OCI-M2 (cell line): ENCODE data around the gene CBFA2T2.
"Not testable (repeated sequence)": the region's sequence is repeated elsewhere in the genome, so short reads cannot be mapped to it uniquely, and the experiment has no call there.

ENCODE experiments used
- DNase-seq: peaks from one replicate; lab custom pipeline; 2025; ENCODE audit not compliant: unreplicated experiment; lab: John Stamatoyannopoulos, UW

CBFA2T2 gene

DNA sequence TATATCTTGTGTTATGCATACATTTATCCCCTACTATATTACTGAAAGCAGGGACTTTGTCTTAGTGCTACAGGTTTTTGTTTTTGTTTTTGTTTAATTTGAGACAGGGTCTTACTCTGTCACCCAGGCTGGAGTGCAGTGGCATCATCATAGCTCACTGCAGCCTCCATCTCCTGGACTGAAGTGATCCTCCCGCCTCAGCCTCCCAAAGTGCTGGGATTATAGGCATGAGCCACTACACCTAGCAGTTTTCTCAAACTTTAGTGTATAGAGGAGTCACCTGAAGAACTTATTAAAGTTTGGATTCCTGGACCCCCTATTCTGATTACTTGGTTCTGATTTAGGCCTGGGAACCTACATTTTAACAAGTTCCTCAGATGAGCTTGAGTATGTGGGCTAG, 51.9 kb downstream of the CBFA2T2 start:
- no peak for DNase-seq

DNA sequence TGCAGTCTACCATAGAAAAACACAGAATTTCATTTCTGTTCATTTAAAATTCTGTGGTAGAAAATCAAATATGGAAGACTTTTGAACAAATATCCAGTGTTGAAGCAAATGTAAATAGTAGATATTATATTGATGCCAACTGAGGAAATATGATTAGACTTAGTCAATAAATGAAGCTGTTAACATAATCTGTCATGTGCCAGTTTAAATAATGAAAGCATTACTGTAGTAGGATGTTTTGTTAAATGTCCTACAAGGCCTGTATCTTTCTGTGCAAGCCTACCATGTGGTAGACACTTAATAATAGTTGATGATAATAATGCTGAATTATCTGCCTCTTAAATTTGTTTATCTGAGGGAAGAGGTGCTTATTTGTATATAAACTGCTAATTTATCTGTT, 55.9 kb downstream of the CBFA2T2 start:
- DNase-seq = no peak

DNA sequence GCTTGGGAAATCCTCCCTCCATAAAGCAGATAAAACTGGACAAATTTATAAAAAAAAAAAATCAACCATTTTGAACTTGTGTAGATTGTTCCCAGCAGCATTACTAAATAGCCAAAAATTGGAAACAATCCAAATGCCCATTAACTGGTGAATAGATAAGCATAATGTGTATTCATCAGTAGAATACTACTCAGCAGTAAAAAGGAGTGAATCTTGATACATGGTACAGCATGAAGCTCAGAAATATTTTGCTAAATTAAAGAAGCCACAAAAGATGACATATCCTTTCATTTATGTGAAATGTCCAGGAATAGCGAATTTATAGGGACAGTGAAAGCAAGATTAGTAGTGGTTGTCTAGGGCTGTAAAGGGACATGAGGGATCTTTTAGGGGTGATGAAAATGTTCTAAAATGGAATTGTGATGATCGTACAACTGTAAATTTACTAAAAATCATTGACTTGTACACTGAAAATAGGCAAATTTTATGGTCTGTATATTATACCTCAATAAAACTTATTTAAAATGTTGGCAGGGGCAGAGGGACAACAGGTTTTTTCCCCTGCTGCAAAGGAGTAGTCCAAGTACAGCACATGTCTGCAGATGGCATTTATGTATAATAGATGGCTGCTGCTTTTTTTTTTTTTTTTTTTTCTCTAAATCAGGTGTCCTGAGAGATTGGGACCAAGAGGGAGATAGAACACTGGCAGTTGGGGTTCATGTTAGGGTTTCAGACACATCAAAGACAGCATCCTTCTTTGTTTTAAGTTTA, 59.5 kb downstream of the CBFA2T2 start:
- DNase-seq = no peak

DNA sequence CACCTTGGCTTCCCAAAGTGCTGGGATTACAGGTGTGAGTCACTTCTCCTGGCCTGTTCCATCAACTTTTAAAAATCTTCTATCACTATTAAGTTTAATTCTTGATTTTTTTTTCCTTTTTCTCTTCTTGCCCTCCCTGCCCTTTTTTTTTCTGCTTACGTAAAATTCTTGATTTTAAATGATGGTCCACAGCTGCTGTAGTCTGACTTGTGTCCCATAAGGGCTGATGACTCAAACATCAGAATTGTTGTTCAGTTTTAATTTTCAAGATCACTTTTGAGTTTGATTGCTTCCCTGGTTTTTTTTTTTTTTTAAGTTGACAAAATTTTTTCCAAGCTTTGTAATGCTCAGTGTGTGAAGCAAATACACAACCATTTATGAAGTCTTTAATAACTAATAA, 61.9 kb downstream of the CBFA2T2 start:
- no peak for DNase-seq

DNA sequence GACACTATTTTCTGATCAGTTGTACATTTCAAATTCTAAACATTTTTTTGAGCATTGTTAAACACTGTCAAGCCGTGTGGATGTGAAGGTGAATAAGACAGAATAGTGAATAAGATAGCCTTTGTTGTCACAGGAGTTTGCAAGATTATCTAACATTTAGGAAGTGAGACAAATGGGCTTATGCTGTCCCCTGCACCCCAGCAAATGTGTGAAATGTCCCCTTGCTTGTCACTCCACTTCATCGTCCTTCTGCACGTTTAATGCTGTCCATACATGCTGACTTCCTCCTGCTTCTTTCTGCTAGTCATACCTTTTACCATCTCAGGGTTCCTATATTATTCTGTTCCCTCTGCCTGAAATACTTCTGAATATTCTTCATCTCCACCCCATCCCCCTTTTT, 62.6 kb downstream of the CBFA2T2 start:
- no peak for DNase-seq

DNA sequence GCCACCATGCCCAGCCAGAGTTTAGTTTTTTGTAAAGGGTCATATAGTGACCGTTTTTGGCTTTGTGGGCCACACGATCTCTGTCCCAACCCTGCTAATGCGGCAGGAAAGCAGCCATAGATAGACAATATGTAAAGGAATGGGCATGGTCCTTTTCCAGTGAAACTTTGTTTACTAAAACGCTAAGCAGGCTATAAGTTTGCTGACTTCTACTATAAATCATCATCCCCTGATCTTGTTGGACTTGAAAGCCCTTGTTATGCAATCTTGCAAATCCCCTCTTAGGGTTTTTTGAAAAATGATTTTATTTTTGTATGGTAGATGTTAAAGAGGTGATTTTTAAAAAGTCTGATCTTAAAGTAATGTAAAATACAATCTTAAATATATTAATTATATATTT, 63.6 kb downstream of the CBFA2T2 start:
- DNase-seq = no peak

DNA sequence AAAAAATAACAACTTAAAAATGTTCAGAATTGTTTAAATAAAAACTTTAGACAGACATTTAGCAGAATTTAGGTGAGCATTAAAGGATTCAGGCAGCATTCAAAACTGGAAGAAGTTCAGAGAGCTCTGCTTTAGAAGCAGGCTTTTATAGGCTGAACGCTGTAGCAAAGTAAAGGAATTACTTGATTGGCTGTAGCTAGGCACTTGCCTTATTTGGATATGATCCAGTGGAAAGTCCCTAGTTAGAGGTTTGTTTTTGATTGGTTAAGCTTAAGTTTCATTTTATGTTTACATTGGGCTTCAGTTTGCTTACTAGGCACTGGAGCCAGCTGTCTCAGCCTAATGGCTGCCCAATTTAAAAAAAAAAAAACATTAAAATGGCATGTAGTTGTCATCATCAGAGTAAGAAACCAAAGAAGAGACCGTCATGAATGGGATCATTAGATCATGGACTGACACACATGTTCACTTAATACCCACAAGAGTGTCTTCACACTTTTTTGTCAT, 65.1 kb downstream of the CBFA2T2 start:
- no peak for DNase-seq

DNA sequence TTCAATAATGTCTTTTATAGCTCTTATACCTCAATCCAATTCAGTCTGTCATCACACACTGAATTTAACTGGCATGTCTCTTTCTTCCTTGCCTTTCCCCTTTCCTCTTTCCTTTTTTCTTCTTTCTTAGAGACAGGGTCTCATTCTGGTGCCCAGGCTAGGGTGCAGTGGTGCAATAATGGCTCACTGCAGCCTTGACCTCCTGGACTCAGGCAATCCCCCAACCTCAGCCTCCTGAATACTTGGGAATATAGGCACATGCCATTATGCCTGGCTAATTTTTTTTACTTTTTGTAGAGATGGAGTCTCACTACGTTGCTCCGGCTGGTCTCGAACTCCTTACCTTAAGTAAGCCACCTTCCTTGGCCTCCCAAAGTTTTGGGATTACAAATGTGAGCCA, 65.9 kb downstream of the CBFA2T2 start:
- no peak for DNase-seq

DNA sequence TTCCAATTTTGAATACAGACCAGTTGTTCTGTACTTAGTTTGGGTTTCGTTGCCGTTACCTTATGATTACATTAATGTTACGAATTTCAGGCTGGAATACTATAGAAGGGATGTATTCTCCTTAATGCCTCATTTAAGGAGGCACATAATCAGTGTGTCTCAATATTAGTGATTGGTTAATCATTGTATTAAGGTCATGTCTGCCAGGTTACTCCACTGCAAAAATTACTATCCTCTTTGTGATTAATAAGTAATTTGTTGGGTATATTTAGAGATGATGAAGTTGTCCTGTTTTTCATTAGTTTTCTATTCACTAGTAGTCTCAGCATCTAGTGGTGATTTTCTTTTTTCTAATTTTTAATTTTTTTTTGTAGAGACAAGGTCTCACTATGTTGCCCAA, 66.3 kb downstream of the CBFA2T2 start:
- no peak for DNase-seq

DNA sequence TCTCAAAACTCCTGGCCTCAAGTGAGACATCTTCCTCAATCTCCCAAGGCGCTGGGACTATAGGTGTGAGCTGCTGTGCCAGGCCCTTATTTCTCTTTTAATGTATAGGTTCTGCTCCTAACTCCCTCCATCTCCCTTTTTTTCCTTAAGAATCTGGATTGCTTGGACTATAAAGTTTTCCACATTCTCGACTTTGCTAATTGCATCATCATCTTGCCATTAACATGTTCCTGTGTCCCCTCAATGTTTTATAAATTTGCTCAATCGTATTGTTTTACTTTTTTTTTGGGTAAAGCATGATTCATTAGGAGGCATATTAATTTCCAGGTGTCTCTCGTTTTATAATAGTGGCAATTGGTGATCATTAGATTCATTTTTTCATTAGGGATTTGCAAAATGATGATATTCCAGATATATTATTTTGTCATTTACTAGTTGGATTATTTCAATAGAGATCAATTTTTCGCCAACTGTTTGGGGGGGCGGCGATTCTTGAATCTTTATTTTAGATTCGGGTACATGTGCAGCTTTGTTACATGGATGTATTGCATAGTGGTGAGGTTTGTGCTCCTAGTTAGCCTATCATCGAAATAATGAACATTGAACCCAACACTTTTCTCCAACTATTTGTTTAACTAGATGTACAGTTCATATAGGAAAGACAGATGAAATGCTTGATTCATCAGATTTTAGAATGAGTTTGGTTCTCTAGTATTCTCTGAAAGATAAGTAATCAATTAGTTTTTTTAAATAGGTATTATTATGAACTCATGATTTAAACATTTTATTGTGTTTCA, 68.7 kb downstream of the CBFA2T2 start:
- no peak for DNase-seq

DNA sequence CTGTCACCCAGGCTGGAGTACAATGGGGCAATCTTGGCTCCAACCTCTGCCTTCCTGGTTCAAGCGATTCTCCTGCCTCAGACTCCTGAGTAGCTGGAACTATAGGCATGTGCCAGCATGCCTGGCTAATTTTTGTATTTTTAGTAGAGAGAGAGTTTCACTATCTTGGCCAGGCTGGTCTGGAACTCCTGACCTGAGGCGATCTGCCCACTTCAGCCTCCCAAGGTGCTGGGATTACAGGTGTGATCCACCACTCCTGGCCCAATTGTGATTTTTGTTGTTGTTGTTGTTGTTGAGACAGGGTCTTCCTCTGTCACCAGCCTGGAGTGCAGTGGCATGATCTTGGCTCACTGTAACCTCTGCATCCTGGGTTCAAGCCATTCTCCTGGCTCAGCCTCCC, 69.3 kb downstream of the CBFA2T2 start:
- DNase-seq = no peak

DNA sequence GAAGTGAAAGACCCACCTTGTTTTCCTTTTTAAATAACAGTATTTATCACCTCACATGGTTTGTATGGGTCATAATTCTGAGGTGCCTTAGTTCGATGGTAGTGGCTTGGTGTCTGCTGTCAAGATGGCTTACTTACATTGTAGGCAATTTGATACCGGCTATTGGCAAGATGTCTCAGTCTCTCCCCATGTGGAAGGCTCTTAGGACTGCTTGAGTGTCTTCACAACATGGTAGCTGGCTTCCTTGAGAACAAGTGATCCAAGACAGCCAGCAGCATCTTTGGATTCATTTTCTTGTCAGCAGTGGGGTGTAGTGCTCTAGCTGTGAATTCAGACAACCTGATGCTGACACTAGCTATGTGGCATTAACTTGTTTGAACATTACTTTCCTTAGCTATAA, 70.1 kb downstream of the CBFA2T2 start:
- DNase-seq = no peak

DNA sequence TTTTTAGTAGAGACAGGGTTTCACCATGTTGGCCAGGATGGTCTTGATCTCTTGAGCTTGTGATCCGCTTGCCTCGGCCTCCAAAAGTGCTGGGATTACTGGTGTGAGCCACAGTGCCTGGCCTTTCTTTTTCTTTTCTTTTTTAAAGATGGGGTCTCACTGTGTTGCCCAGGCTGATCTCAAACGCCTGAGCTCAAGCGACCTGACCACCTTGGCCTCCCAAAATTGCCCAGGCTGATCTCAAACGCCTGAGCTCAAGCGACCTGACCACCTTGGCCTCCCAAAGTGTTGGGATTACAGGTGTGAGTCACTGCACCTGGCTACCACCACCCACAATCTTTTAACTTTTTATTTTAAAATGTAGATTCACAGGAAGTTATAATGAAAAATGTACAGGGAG, 71.2 kb downstream of the CBFA2T2 start:
- not testable (repeated sequence) for DNase-seq

DNA sequence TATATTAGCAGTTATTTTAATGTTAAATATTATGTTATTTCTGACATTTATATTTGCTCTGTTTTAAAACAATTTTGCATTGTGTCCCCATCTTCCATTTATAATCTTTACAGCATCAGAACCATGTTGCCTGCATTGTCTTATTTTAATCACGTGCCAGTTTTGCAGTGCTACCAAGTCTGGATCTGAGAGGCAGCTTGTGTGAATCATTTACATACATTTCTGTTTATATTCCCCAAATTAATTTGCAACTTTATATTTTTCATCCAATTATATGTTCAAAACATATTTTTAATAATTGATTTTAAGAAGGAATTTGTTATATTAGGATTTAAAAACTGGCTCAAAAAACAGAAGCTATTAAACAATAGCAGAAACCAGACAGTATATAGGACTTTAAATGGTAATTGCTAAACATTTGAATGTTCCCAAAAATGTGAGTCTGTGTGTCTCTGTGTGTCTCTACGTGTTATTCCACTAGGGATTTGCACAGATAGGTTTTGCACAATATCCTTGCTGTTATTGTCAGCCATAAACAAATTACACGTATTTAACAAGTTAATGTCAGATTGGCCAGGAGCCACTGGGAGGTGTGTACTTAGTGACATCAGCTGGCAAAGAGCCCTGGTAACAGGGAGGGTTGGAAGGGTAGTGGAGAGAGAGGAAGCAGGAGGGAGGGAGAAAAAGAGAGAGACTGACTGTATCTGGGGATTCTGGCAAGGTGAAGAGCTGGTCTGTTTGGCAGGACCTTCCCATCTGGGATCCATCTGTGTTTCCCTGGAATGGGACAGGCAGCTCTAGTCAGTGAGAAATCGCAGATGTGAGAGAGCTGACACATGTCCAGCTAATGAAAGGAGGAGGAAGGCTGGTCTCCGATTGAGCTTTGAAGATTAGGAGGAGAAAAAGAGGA, 72.1 kb downstream of the CBFA2T2 start:
- no peak for DNase-seq

DNA sequence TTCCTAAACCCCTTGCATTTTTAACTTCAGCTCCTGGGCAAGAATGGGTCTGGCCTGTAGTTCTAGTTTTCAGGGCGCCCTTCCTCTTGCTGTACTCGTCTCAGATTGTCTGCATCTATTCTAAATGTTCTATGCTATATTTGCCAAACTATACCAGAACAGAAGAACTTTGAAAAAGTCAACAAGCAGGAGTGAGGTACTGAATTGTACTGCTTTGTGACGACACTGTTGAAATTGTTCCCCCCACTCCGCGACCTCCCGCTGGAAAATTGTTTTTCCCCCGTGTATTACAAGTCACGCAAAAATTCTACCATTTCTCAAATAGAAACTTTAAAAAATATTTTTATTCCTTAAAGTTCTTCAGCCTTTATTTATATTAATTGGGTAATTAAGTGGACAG, 73.9 kb downstream of the CBFA2T2 start:
- no peak for DNase-seq

DNA sequence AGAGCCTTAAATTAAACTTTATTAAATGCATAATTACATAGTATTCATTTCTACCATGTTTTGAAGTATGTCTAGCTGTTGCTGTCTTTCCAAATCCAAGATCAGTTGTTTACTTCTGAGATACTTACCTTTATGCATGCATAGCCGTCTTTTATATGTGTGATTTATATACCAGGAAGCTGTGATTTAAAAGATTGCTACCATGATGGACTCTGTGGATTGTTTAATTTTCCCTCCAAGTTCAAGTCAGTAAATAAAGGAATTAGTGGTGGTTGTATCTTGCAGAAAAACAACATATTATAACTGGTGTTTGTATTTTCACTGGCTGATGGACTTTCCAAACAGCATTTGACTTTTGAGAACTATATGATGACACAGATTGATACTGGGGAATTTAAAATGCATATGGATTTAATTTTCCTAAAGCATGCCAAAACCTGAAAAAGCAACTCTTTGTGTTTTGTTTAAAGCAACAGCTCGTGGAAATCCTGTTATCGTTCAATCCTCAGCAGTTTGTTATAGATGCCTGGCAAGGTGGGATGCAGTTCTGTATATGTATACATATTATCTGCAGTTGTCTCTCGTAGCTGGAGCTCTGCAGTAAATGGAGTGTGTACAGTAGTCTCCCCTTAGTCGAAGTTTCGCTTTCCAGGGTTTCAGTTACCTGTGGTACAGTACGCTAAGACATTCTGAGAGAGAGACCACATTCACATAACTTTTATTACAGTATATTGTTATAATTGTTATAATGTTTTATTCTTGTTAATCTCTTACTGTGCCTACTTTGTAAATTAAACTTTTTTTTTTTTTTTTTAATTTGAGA, 77.1 kb downstream of the CBFA2T2 start:
- no peak for DNase-seq

DNA sequence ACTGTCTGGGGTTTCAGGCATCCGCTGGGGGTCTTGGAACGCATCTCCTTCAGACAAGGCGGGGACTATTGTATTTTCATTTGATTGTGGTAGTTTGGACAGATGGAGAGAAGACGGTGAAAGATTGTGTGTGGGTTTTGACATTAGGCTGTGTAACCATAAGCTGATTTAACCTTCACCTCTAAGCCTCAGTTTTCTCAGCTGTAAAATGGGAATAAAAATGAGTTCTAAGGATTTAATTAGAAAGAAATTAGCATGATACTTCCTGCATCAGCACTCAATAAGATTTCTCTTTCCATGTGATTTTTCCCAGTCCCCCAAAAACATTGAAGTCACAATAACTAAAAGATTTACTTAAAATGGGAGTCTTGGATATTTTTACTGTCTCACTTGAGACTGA, 78.1 kb downstream of the CBFA2T2 start:
- DNase-seq = no peak

DNA sequence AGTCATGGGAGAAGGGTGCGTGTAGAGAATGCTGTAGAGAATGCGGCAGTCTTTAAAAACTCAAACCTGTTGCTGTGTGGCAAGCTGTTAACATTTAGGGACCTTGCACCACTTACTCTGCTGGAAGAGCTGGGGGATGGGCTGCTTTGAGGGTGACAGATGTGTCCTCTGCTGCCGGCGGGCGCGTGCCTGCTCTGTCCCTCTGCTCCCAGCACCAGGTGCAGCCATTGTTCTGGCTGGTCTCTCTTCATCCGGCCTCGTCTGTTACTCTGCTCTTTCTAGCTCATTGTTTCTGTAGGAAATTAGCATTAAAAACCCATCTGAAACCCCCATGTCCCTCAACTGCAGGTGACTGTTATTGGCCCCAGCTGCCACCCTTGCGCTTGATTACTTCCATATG, 78.5 kb downstream of the CBFA2T2 start:
- no peak for DNase-seq

DNA sequence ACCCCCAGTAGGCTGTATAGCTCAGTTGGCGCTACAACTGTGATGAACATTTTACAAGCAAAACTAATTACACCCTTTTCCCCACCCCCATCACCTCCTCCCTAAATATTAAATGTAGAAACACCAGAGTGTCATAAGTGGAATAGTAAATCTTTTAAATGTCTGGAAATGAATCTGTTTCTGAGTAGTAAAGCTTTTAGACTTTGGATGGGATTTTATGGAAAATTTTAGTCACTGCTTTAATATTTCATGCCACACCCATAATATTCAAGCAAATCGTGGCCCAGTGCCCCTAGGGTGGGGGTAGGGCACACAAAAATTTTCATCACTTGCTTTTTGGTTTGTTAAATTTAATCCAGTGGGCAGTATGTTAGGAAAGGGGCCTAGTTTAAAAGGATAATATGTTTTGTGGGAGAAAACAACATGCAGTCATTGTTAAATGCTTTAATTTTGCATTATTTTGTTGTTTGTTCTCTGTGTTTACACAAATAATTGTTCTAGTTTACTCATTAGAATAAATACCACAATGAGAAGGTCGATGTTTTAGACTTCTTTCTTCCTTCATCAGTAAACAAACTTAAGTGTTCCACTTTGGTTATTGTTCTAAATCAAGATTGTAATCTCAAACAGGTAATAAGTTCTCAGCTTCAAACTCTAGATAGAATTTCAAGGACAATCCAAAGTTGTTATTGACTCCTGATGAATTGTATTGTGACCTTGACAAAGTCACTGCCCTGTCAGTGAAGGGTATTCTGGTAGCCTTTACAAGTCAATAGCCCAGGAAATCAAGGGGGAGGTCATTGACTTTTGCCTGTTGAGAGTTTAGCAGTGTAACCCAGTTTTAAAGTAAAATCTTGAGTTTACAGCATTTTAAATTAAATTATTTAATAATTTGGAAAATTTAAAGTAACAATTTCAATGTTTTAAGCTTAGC, 79.2 kb downstream of the CBFA2T2 start:
- DNase-seq = no peak
